Astrocyte (in vitro differentiated cells and primary cell): ENCODE data around the gene RILP.

Source experiments
- EZH2 ChIP-seq: IDR thresholded peaks from 2 replicates; pipeline ENCODE4 v1.6.1; 2012; ENCODE audit warnings: mild to moderate bottlenecking, low read length, inconsistent platforms; ENCODE audit not compliant: insufficient read depth
- TF ChIP-seq, protein P1 (sequence below): IDR thresholded peaks from 2 replicates; pipeline ENCODE4 v1.5.1; 2011; ENCODE audit warnings: low read depth, mild to moderate bottlenecking, inconsistent platforms, low read length, moderate library complexity; ENCODE audit not compliant: insufficient read depth

DNA sequence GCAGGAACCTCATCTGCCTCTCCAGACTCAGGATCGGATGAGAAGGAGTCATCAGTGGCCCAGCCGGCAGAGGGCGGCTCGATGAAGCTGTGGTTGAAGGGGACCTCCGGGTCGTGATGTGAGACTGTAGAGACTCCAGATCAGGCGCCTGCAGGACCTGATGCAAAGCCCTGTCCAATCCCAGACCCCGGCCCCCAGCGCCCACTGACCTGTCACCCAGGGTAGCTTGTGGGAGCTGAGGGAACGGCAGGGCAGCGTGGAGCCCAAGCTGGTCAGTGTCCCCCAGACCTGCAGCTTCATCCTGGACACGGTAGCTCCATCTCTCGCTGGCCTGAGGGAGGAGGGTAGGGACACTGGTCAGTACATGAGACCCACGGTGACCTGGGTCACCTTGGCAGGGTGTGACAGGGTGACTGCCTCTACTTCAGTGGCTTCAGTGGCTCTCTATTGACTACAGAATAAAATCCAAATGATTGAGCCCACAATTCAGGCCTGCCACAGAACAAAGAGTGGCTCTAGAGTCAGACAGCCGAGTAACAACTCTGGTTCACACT is 12.9 kb downstream of the RILP start:
- TF ChIP-seq, protein P1, sequence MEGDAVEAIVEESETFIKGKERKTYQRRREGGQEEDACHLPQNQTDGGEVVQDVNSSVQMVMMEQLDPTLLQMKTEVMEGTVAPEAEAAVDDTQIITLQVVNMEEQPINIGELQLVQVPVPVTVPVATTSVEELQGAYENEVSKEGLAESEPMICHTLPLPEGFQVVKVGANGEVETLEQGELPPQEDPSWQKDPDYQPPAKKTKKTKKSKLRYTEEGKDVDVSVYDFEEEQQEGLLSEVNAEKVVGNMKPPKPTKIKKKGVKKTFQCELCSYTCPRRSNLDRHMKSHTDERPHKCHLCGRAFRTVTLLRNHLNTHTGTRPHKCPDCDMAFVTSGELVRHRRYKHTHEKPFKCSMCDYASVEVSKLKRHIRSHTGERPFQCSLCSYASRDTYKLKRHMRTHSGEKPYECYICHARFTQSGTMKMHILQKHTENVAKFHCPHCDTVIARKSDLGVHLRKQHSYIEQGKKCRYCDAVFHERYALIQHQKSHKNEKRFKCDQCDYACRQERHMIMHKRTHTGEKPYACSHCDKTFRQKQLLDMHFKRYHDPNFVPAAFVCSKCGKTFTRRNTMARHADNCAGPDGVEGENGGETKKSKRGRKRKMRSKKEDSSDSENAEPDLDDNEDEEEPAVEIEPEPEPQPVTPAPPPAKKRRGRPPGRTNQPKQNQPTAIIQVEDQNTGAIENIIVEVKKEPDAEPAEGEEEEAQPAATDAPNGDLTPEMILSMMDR = no peak
- TF ChIP-seq EZH2 = no peak
